Measurements from ENCODE around the gene STK24.

Gene STK24

DNA sequence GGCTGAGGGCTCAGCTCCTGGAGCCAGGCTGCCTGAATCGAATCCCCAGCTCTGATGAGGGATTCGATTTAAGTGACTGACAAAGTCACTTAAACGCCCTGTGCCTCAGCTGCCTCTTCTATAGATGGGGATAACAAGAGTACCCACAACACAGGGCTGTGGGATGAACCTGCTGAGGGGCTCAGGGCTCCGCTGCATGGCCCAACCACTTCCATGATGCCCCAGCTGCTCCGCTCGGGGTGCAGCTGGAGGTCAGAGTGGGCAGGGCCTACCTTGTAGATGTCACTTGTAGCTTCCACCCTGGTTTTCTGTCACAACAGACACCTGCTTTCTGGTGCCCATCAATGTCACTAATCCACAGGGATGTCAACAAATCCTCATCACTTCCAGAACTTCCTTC is 39.2 kb downstream of the STK24 start:
- TF ChIP-seq EGR1 (IDR thresholded peaks at IDR 0.05) (no peak), EP300 (IDR thresholded peaks at IDR 0.05; ENCODE audit: borderline replicate concordance) (no peak), REST (IDR thresholded peaks at IDR 0.05; ENCODE audit: low read depth) (no peak), TCF12 (IDR thresholded peaks at IDR 0.05; ENCODE audit: low read depth) (no peak), NFIC (IDR thresholded peaks at IDR 0.05) (no peak), YY1 (IDR thresholded peaks at IDR 0.05; ENCODE audit: low read depth) (no peak), MAX (IDR thresholded peaks at IDR 0.05) (no peak), ZBTB7A (IDR thresholded peaks at IDR 0.05; ENCODE audit: low read depth) (no peak)
- TF ChIP-seq, protein P1, sequence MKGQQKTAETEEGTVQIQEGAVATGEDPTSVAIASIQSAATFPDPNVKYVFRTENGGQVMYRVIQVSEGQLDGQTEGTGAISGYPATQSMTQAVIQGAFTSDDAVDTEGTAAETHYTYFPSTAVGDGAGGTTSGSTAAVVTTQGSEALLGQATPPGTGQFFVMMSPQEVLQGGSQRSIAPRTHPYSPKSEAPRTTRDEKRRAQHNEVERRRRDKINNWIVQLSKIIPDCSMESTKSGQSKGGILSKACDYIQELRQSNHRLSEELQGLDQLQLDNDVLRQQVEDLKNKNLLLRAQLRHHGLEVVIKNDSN (IDR thresholded peaks at IDR 0.05), result no peak

GRCh38 chr13:98537306-98537705 is 39.6 kb downstream of the STK24 start:
- TF ChIP-seq TCF12 (IDR thresholded peaks at IDR 0.05; ENCODE audit: low read depth), result no peak
- no peak for TF ChIP-seq YY1 (IDR thresholded peaks at IDR 0.05; ENCODE audit: low read depth)
- TF ChIP-seq CEBPB (IDR thresholded peaks at IDR 0.05), result no peak
- no peak for TF ChIP-seq CREB1 (IDR thresholded peaks at IDR 0.05; ENCODE audit: low read depth)
- TF ChIP-seq NFIC (IDR thresholded peaks at IDR 0.05), result no peak
- no peak for TF ChIP-seq MAX (IDR thresholded peaks at IDR 0.05)
- TF ChIP-seq ZBTB7A (IDR thresholded peaks at IDR 0.05; ENCODE audit: low read depth), result no peak
- no peak for TF ChIP-seq FOXM1 (IDR thresholded peaks at IDR 0.05; ENCODE audit: borderline replicate concordance, low read depth)

GRCh38 chr13:98536729-98537128 is 40.2 kb downstream of the STK24 start:
- no peak for TF ChIP-seq ZBTB7A (IDR thresholded peaks at IDR 0.05; ENCODE audit: low read depth)
- TF ChIP-seq FOXM1 (IDR thresholded peaks at IDR 0.05; ENCODE audit: borderline replicate concordance, low read depth), result no peak
- no peak for TF ChIP-seq EP300 (IDR thresholded peaks at IDR 0.05; ENCODE audit: borderline replicate concordance)
- no peak for TF ChIP-seq YY1 (IDR thresholded peaks at IDR 0.05; ENCODE audit: low read depth)
- TF ChIP-seq TCF12 (IDR thresholded peaks at IDR 0.05; ENCODE audit: low read depth), result no peak
- no peak for TF ChIP-seq NFIC (IDR thresholded peaks at IDR 0.05)

DNA sequence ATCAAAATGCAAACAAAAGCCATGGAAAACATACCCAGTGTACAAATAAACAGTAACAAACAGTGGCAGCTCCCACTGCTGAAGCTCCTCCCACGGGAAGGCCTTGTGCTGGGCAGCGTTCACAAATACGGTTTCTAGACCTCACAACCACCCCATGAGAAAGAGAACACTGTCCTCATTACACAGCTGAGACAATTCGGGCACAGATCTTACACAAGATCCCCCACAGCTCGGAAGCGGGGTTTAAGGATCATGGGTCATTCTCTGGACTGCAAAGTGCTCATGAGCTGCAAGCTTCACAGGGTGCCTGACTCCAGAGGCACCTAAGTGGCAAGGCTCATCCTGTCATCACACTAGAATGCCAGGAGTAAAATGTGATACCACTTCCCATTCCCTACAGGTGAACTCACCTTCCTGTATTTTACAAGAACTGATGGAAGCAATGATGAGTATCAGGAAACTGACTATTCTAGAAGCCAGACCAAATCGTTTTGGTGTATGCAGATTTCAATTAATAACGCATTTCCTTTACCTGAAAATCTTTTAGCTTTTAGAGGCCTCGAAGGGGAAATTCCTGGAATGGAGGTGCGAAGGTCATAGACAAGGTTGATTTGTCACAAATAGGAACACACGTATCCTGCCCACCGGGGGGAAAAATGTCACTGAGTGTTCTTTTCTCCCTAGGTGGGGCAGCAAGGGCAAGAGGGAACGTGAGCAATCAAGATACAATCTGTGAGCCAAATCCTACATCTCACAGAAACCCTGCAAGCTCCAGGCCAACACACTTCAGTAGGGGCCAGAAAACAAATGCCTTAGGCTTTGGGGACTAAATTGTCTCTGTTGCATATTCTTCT is 41.2 kb downstream of the STK24 start:
- TF ChIP-seq, protein P1 (IDR thresholded peaks at IDR 0.05), result no peak
- TF ChIP-seq MAX (IDR thresholded peaks at IDR 0.05) (no peak), RAD21 (IDR thresholded peaks at IDR 0.05; ENCODE audit: low read depth) (no peak), FOXM1 (IDR thresholded peaks at IDR 0.05; ENCODE audit: borderline replicate concordance, low read depth) (no peak), NFIC (IDR thresholded peaks at IDR 0.05) (no peak)

GRCh38 chr13:98534821-98535220 is 42.1 kb downstream of the STK24 start:
- no peak for TF ChIP-seq TCF12 (IDR thresholded peaks at IDR 0.05; ENCODE audit: low read depth)
- TF ChIP-seq EP300 (IDR thresholded peaks at IDR 0.05; ENCODE audit: borderline replicate concordance), result no peak
- TF ChIP-seq FOXM1 (IDR thresholded peaks at IDR 0.05; ENCODE audit: borderline replicate concordance, low read depth), result no peak
- TF ChIP-seq MAX (IDR thresholded peaks at IDR 0.05), result no peak
- TF ChIP-seq TEAD4 (IDR thresholded peaks at IDR 0.05), result no peak
- TF ChIP-seq CEBPB (IDR thresholded peaks at IDR 0.05), result no peak
- no peak for TF ChIP-seq TAF1 (IDR thresholded peaks at IDR 0.05; ENCODE audit: low read depth)
- no peak for TF ChIP-seq EGR1 (IDR thresholded peaks at IDR 0.05)
- no peak for TF ChIP-seq YY1 (IDR thresholded peaks at IDR 0.05; ENCODE audit: low read depth)
- TF ChIP-seq REST (IDR thresholded peaks at IDR 0.05; ENCODE audit: low read depth), result no peak
- TF ChIP-seq, protein P1 (IDR thresholded peaks at IDR 0.05), result no peak
- TF ChIP-seq NFIC (IDR thresholded peaks at IDR 0.05), result no peak
- no peak for TF ChIP-seq CREB1 (IDR thresholded peaks at IDR 0.05; ENCODE audit: low read depth)
- TF ChIP-seq ZBTB7A (IDR thresholded peaks at IDR 0.05; ENCODE audit: low read depth), result no peak
- no peak for TF ChIP-seq RAD21 (IDR thresholded peaks at IDR 0.05; ENCODE audit: low read depth)
